C4-2B (cell line): Measurements from ENCODE around the gene B3GNT3.

Source experiments
- ZFX ChIP-seq: fragments of 450-650 bp; IDR thresholded peaks from 2 replicates; pipeline ENCODE4 v1.6.1; 2017
- TF ChIP-seq, protein P1 (sequence below): fragments of 450-650 bp; conservative IDR thresholded peaks from 2 replicates; pipeline ENCODE4 v1.5.1; 2017; ENCODE audit warnings: mild to moderate bottlenecking

DNA sequence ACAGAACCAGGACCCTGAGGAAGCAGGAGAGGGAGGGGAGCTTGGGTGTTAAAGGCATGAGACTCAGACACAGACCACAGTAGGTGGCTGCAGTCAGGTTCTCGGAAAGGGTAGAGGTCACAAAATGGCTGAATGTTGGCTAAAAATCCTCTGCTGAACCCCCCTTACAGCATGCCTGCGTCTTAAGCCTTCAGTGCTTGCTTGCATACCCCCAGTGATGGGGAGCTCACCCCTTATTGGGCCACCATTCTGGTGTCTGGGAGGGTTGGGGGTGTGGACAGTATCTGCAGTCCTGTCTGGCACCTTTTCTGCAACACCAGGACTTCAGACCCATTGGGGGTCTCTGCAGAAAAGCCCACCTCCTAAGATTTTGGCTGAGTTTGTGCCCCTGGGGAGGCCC lies 14.2 kb upstream of the B3GNT3 start:
- TF ChIP-seq, protein P1, sequence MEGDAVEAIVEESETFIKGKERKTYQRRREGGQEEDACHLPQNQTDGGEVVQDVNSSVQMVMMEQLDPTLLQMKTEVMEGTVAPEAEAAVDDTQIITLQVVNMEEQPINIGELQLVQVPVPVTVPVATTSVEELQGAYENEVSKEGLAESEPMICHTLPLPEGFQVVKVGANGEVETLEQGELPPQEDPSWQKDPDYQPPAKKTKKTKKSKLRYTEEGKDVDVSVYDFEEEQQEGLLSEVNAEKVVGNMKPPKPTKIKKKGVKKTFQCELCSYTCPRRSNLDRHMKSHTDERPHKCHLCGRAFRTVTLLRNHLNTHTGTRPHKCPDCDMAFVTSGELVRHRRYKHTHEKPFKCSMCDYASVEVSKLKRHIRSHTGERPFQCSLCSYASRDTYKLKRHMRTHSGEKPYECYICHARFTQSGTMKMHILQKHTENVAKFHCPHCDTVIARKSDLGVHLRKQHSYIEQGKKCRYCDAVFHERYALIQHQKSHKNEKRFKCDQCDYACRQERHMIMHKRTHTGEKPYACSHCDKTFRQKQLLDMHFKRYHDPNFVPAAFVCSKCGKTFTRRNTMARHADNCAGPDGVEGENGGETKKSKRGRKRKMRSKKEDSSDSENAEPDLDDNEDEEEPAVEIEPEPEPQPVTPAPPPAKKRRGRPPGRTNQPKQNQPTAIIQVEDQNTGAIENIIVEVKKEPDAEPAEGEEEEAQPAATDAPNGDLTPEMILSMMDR = no peak
- no peak for TF ChIP-seq ZFX
